Measurements from ENCODE around the gene STXBP2.

The STXBP2 gene

GRCh38 chr19:7638802-7639465, 2.0 kb downstream of the STXBP2 start:
- TF ChIP-seq CTCF (IDR thresholded peaks at IDR 0.05; ENCODE audit: extremely low read depth, missing control alignments): no peak
- DNase-seq (ENCODE audit: low spot score): no peak

GRCh38 chr19:7639863-7640348, 3.0 kb downstream of the STXBP2 start:
- no peak for TF ChIP-seq CTCF (IDR thresholded peaks at IDR 0.05; ENCODE audit: extremely low read depth, missing control alignments)
- no peak for DNase-seq (ENCODE audit: low spot score)

- no peak for TF ChIP-seq CTCF (IDR thresholded peaks at IDR 0.05; ENCODE audit: extremely low read depth, missing control alignments)
- no peak for DNase-seq (ENCODE audit: low spot score)
Measured at GRCh38 chr19:7640803-7641202, 3.9 kb downstream of the STXBP2 start.

GRCh38 chr19:7641290-7642276, 4.7 kb downstream of the STXBP2 start:
- no peak for DNase-seq (ENCODE audit: low spot score)
- TF ChIP-seq CTCF (IDR thresholded peaks at IDR 0.05; ENCODE audit: extremely low read depth, missing control alignments): no peak

- TF ChIP-seq CTCF (IDR thresholded peaks at IDR 0.05; ENCODE audit: extremely low read depth, missing control alignments): no peak
- DNase-seq (ENCODE audit: low spot score): no peak
Measured at GRCh38 chr19:7642295-7643030, 5.6 kb downstream of the STXBP2 start.

- no peak for DNase-seq (ENCODE audit: low spot score)
- no peak for TF ChIP-seq CTCF (IDR thresholded peaks at IDR 0.05; ENCODE audit: extremely low read depth, missing control alignments)
Measured at GRCh38 chr19:7643031-7643415, 6.1 kb downstream of the STXBP2 start.

- peak; percentile 57 for DNase-seq (ENCODE audit: low spot score)
Measured at GRCh38 chr19:7643629-7644549, 7.0 kb downstream of the STXBP2 start.
